Measurements from ENCODE around the gene RANBP3.
A peak's percentile ranks its signal among the peaks of the same experiment; 100 is the strongest.

The RANBP3 gene

GRCh38 chr19:5958851-5959122, 19.2 kb downstream of the RANBP3 start:
- no peak for TF ChIP-seq POLR2A (IDR thresholded peaks at IDR 0.05; ENCODE audit: low read depth, low read length)
- FAIRE-seq (no peak), DNase-seq (ENCODE audit: insufficient read length, low spot score) (no peak)

- FAIRE-seq (no peak), DNase-seq (ENCODE audit: insufficient read length, low spot score) (no peak)
- TF ChIP-seq POLR2A (IDR thresholded peaks at IDR 0.05; ENCODE audit: low read depth, low read length): no peak
These were observed 19.7 kb downstream of the RANBP3 start for GRCh38 chr19:5958074-5958850.

- no peak for TF ChIP-seq POLR2A (IDR thresholded peaks at IDR 0.05; ENCODE audit: low read depth, low read length)
- DNase-seq (ENCODE audit: insufficient read length, low spot score) (peak; percentile 33), FAIRE-seq (no peak)
These were observed 20.8 kb downstream of the RANBP3 start for GRCh38 chr19:5957170-5957569.

GRCh38 chr19:5956728-5957127, 21.2 kb downstream of the RANBP3 start:
- TF ChIP-seq POLR2A (IDR thresholded peaks at IDR 0.05; ENCODE audit: low read depth, low read length): no peak
- DNase-seq (ENCODE audit: insufficient read length, low spot score) (no peak), FAIRE-seq (no peak)

- DNase-seq (ENCODE audit: insufficient read length, low spot score): no peak
- no peak for TF ChIP-seq POLR2A (IDR thresholded peaks at IDR 0.05; ENCODE audit: low read depth, low read length)
- FAIRE-seq: no peak
These were observed 21.6 kb downstream of the RANBP3 start for GRCh38 chr19:5956323-5956722.

- DNase-seq (ENCODE audit: insufficient read length, low spot score): no peak
- no peak for FAIRE-seq
- no peak for TF ChIP-seq POLR2A (IDR thresholded peaks at IDR 0.05; ENCODE audit: low read depth, low read length)
These were observed 22.4 kb downstream of the RANBP3 start for GRCh38 chr19:5955636-5955935.

- FAIRE-seq: no peak
- no peak for TF ChIP-seq POLR2A (IDR thresholded peaks at IDR 0.05; ENCODE audit: low read depth, low read length)
- DNase-seq (ENCODE audit: insufficient read length, low spot score): no peak
These were observed 23.6 kb downstream of the RANBP3 start for GRCh38 chr19:5954293-5954692.

- DNase-seq (ENCODE audit: insufficient read length, low spot score) (no peak), FAIRE-seq (no peak)
- no peak for TF ChIP-seq POLR2A (IDR thresholded peaks at IDR 0.05; ENCODE audit: low read depth, low read length)
These were observed 24.2 kb downstream of the RANBP3 start for GRCh38 chr19:5953680-5954213.

GRCh38 chr19:5953030-5953589, 24.8 kb downstream of the RANBP3 start:
- TF ChIP-seq POLR2A (IDR thresholded peaks at IDR 0.05; ENCODE audit: low read depth, low read length): no peak
- no peak for FAIRE-seq
- no peak for DNase-seq (ENCODE audit: insufficient read length, low spot score)

- no peak for TF ChIP-seq POLR2A (IDR thresholded peaks at IDR 0.05; ENCODE audit: low read depth, low read length)
- DNase-seq (ENCODE audit: insufficient read length, low spot score): no peak
- FAIRE-seq: no peak
These were observed 25.5 kb downstream of the RANBP3 start for GRCh38 chr19:5952193-5953029.

- TF ChIP-seq POLR2A (IDR thresholded peaks at IDR 0.05; ENCODE audit: low read depth, low read length): no peak
- no peak for DNase-seq (ENCODE audit: insufficient read length, low spot score)
- no peak for FAIRE-seq
These were observed 26.5 kb downstream of the RANBP3 start for GRCh38 chr19:5951338-5951861.

- FAIRE-seq (no peak), DNase-seq (ENCODE audit: insufficient read length, low spot score) (no peak)
- TF ChIP-seq POLR2A (IDR thresholded peaks at IDR 0.05; ENCODE audit: low read depth, low read length): no peak
These were observed 27.2 kb downstream of the RANBP3 start for GRCh38 chr19:5950741-5951140.

GRCh38 chr19:5949792-5950305, 28.1 kb downstream of the RANBP3 start:
- FAIRE-seq: no peak
- DNase-seq (ENCODE audit: insufficient read length, low spot score): no peak
- TF ChIP-seq POLR2A (IDR thresholded peaks at IDR 0.05; ENCODE audit: low read depth, low read length): no peak

Measured in H54 (cell line).